A549 treated with AZD9567 at 1 μM for 4 hours (cell line): ENCODE measurements around the gene SEPTIN1. TPM values are rescaled to one million over a fixed set of nuclear protein-coding genes. Genes with fewer than 3 reads are reported as not detected.

ENCODE experiments used
- total RNA-seq: library from RNA; stranded (reverse); fragments of 200-300 nt; extraction: Qiagen RNA extraction; gene quantifications from 5 replicates; pipeline ENCODE4 v1.2.3, GENCODE V29; 2022; ENCODE audit not compliant: insufficient read depth

The SEPTIN1 gene
- total RNA-seq, result 2.0 to 2.3 TPM (median 2.1 TPM) in 4 of 5 replicates, not detected in the other

GRCh38 chr16:30382111-30382881, at the start of gene SEPTIN1:
SEPTIN1 (minus strand) TSS chr16:30382561; CDS start chr16:30382542, 19 bp downstream.

GRCh38 chr16:30429678-30430427, 47.5 kb upstream of the SEPTIN1 start, which contains the start of gene DCTPP1:
DCTPP1 (minus strand) TSS chr16:30430030; CDS start chr16:30429980, 50 bp downstream.

GRCh38 chr16:30407102-30407803, 24.9 kb upstream of the SEPTIN1 start, which contains the start of gene ZNF771:
ZNF771 (plus strand) TSS chr16:30407606; CDS start chr16:30408054, 448 bp downstream.

GRCh38 chr16:30395155-30395991, 13.0 kb upstream of the SEPTIN1 start, which contains the start of gene ZNF48:
ZNF48 (plus strand) TSS chr16:30395420; CDS start chr16:30395795, 375 bp downstream.

GRCh38 chr16:30374538-30374937, 7.8 kb downstream of the SEPTIN1 start, which contains the start of gene MYL11:
MYL11 (plus strand) TSS chr16:30374802; CDS start chr16:30374858, 56 bp downstream.

GRCh38 chr16:30370456-30371247, 11.7 kb downstream of the SEPTIN1 start, which contains the start of gene TBC1D10B:
TBC1D10B (minus strand) TSS chr16:30370494; CDS start chr16:30370183, 311 bp downstream.

GRCh38 chr16:30355144-30355953, 27.0 kb downstream of the SEPTIN1 start, which contains the start of gene CD2BP2:
CD2BP2 (minus strand) TSS chr16:30355308; CDS start chr16:30354681, 627 bp downstream.

Other genes starting within 250 kb of the SEPTIN1 start
- 2.6 to 4.6 TPM (median 3.1 TPM) in 5 replicates for gene CORO1A, start 199.0 kb downstream of the SEPTIN1 start, total RNA-seq
- gene BOLA2B, start 188.9 kb downstream of the SEPTIN1 start, total RNA-seq, result 104 to 219 TPM (median 200 TPM) in 5 replicates
- 7.2 to 29.2 TPM (median 20.1 TPM) in 5 replicates for gene SLX1A, start 188.7 kb downstream of the SEPTIN1 start, total RNA-seq
- 5.6 to 28.8 TPM (median 7.8 TPM) in 5 replicates for gene SULT1A3, start 183.3 kb downstream of the SEPTIN1 start, total RNA-seq
- gene NPIPB13, start 134.1 kb downstream of the SEPTIN1 start, total RNA-seq, result 2.7 to 3.0 TPM (median 2.8 TPM) in 4 of 5 replicates, not detected in the other
- 63.2 to 69.6 TPM (median 67.9 TPM) in 5 replicates for gene CD2BP2, start 27.3 kb downstream of the SEPTIN1 start, total RNA-seq
- gene TBC1D10B, start 12.1 kb downstream of the SEPTIN1 start, total RNA-seq, result 20.4 to 31.0 TPM (median 30.3 TPM) in 5 replicates
- gene MYL11, start 7.8 kb downstream of the SEPTIN1 start, total RNA-seq, result 0.14 to 0.69 TPM (median 0.57 TPM) in 3 of 5 replicates, not detected in the others
- 13.4 to 15.0 TPM (median 14.1 TPM) in 5 replicates for gene ZNF48, start 12.9 kb upstream of the SEPTIN1 start, total RNA-seq
- gene ZNF771, start 25.0 kb upstream of the SEPTIN1 start, total RNA-seq, result 1.4 to 6.2 TPM (median 5.9 TPM) in 5 replicates
- 103 to 132 TPM (median 123 TPM) in 5 replicates for gene DCTPP1, start 47.5 kb upstream of the SEPTIN1 start, total RNA-seq
- 47.7 to 51.4 TPM (median 49.2 TPM) in 5 replicates for gene SEPHS2, start 63.3 kb upstream of the SEPTIN1 start, total RNA-seq
- 0.03 to 0.23 TPM (median 0.11 TPM) in 4 of 5 replicates, not detected in the other for gene ITGAL, start 90.2 kb upstream of the SEPTIN1 start, total RNA-seq
- 44.5 to 46.8 TPM (median 45.0 TPM) in 5 replicates for gene ZNF768, start 144.0 kb upstream of the SEPTIN1 start, total RNA-seq
- 2.7 to 4.1 TPM (median 3.6 TPM) in 5 replicates for gene ZNF747, start 152.3 kb upstream of the SEPTIN1 start, total RNA-seq
- 2.6 to 6.4 TPM (median 5.3 TPM) in 5 replicates for gene ZNF764, start 175.8 kb upstream of the SEPTIN1 start, total RNA-seq
- gene ZNF688, start 189.2 kb upstream of the SEPTIN1 start, total RNA-seq, result 4.0 to 7.2 TPM (median 6.5 TPM) in 5 replicates
- gene ZNF785, start 203.1 kb upstream of the SEPTIN1 start, total RNA-seq, result not detected in 5 replicates
- gene ZNF689, start 227.8 kb upstream of the SEPTIN1 start, total RNA-seq, result 6.6 to 12.3 TPM (median 7.1 TPM) in 5 replicates